HepG2 (cell line): ENCODE data around the gene SLA2. TPM values are rescaled to one million over a fixed set of nuclear protein-coding genes. Genes with fewer than 3 reads are reported as not detected.

ENCODE experiments used
- ASH2L ChIP-seq: fragments of 300-600, 200-600 bp; sonication (generic); IDR thresholded peaks from 2 replicates; pipeline ENCODE4 v1.7.0; 2017; ENCODE audit warnings: low read depth, mild to moderate bottlenecking, moderate library complexity, mixed read lengths, low read length; ENCODE audit not compliant: insufficient read length
- EHMT2 ChIP-seq: fragments of 200-600 bp; sonication (generic); IDR thresholded peaks from 2 replicates; pipeline ENCODE4 v1.7.0; 2017; ENCODE audit warnings: antibody characterized with exemption, low read depth, low read length, borderline replicate concordance
- GABPA ChIP-seq, 2 experiments: IDR thresholded peaks; 2 replicates each; pipeline ENCODE4 v1.6.1; 2011 to 2016; ENCODE audit warnings: low read depth in 2 of 2, low read length in 1 of 2, missing biosample characterization in 1 of 2, missing genetic modification characterization in 1 of 2
- HOXA9 ChIP-seq: sonication (generic); formaldehyde crosslinking; IDR thresholded peaks from 2 replicates; pipeline ENCODE4 v1.8.1; 2022; ENCODE audit warnings: missing genetic modification reagents, mild to moderate bottlenecking, moderate library complexity, borderline replicate concordance
- JDP2 ChIP-seq: sonication (generic); formaldehyde crosslinking; IDR thresholded peaks from 2 replicates; pipeline ENCODE4 v1.8.1; 2022; ENCODE audit warnings: missing genetic modification reagents, borderline replicate concordance
- SATB2 ChIP-seq: sonication (generic); formaldehyde crosslinking; IDR thresholded peaks from 2 replicates; pipeline ENCODE4 v1.5.0; 2020; ENCODE audit warnings: missing genetic modification reagents
- SRSF9 ChIP-seq: fragments of 200-400 bp; formaldehyde crosslinking; IDR thresholded peaks from 2 replicates; pipeline ENCODE4 v1.6.1; 2018; ENCODE audit warnings: borderline replicate concordance, mild to moderate bottlenecking, low read depth, low read length; ENCODE audit not compliant: insufficient read depth, poor library complexity, severe bottlenecking
- STAT6 ChIP-seq: sonication (generic); formaldehyde crosslinking; IDR thresholded peaks from 2 replicates; pipeline ENCODE4 v1.4.0; 2020; ENCODE audit warnings: missing genetic modification reagents, mild to moderate bottlenecking, borderline replicate concordance
- TAF1 ChIP-seq: sonication (generic); formaldehyde crosslinking; IDR thresholded peaks from 2 replicates; pipeline ENCODE4 v1.4.0; 2020; ENCODE audit warnings: missing genetic modification reagents
- TEF ChIP-seq: sonication (generic); formaldehyde crosslinking; IDR thresholded peaks from 2 replicates; pipeline ENCODE4 v1.5.0; 2020; ENCODE audit warnings: missing genetic modification reagents
- XRCC5 ChIP-seq: fragments of 200-400 bp; formaldehyde crosslinking; optimal IDR thresholded peaks from 2 replicates; pipeline ENCODE3; 2017; ENCODE audit warnings: mild to moderate bottlenecking, low read length
- ZBTB42 ChIP-seq: sonication (generic); formaldehyde crosslinking; IDR thresholded peaks from 2 replicates; pipeline ENCODE4 v1.5.0; 2020; ENCODE audit warnings: mild to moderate bottlenecking, missing genetic modification reagents
- ZNF20 ChIP-seq: sonication (generic); formaldehyde crosslinking; IDR thresholded peaks from 2 replicates; pipeline ENCODE4 v1.4.0; 2020; ENCODE audit warnings: mild to moderate bottlenecking, moderate library complexity, missing genetic modification reagents
- ZNF234 ChIP-seq: sonication (generic); formaldehyde crosslinking; conservative IDR thresholded peaks from 2 replicates; pipeline ENCODE4 v1.5.1; 2020; ENCODE audit warnings: mild to moderate bottlenecking, missing genetic modification reagents
- ZNF260 ChIP-seq: sonication (generic); formaldehyde crosslinking; IDR thresholded peaks from 2 replicates; pipeline ENCODE4 v1.4.0; 2020; ENCODE audit warnings: missing genetic modification reagents, low read depth, mild to moderate bottlenecking, borderline replicate concordance
- ZNF543 ChIP-seq: sonication (generic); formaldehyde crosslinking; IDR thresholded peaks from 2 replicates; pipeline ENCODE4 v1.4.0; 2020; ENCODE audit warnings: mild to moderate bottlenecking, missing genetic modification reagents
- ZNF547 ChIP-seq: sonication (generic); formaldehyde crosslinking; IDR thresholded peaks from 2 replicates; pipeline ENCODE4 v1.5.1; 2020; ENCODE audit warnings: mild to moderate bottlenecking, missing genetic modification reagents
- ZNF609 ChIP-seq: sonication (generic); formaldehyde crosslinking; IDR thresholded peaks from 2 replicates; pipeline ENCODE4 v1.4.0; 2020; ENCODE audit warnings: mild to moderate bottlenecking, missing genetic modification reagents, borderline replicate concordance
- ZNF782 ChIP-seq: sonication (generic); formaldehyde crosslinking; IDR thresholded peaks from 2 replicates; pipeline ENCODE4 v1.4.0; 2020; ENCODE audit warnings: missing genetic modification reagents, mild to moderate bottlenecking, borderline replicate concordance
- polyA plus RNA-seq, 8 experiments: library from polyadenylated mRNA; depleted of rRNA in 3 of 8; stranded (reverse) in 7 of 8; unstranded in 1 of 8; fragments of >200 nt; fragmentation: Illumina TruSeq in 4 of 8; extraction: Trizol in 4 of 8; gene quantifications; 2 replicates each; pipeline versions ENCODE4 v1.2.1 to v1.2.3, GENCODE V29; 2011 to 2016; ENCODE audit warnings: low read depth in 4 of 8, missing spikeins in 1 of 8, mixed read lengths in 1 of 8; ENCODE audit not compliant: insufficient read depth in 1 of 8
- total RNA-seq, 5 experiments: library from RNA; depleted of rRNA; stranded (reverse); fragments of >200 nt; fragmentation: Illumina TruSeq; extraction: Trizol; gene quantifications; 2 replicates each; pipeline ENCODE4 v1.2.3, GENCODE V29; 2016; ENCODE audit warnings: low read depth in 1 of 5

SLA2 gene
- total and polyA plus RNA-seq, 2 of the 13 experiments (the other 11 are each of a cell fraction or from before 2014, with no cell fraction given) = 1.6 to 3.6 TPM

GRCh38 chr20:36573103-36573797 is 72.7 kb downstream of the SLA2 start, which contains the start of gene TGIF2 (continued):
- TF ChIP-seq STAT6 (peak; percentile 89; the same call in 1 of the 2 replicates), SATB2 (CRISPR knock-in tag) (no peak), HOXA9 (no peak), ZNF20 (CRISPR knock-in tag) (0 out of 2 replicates have a peak, but pooled peaks have one; percentile 34), JDP2 (CRISPR knock-in tag) (no peak), ZNF547 (CRISPR knock-in tag) (peak; percentile 99), ZNF609 (CRISPR knock-in tag) (peak; percentile 59; the same call in 1 of the 2 replicates), GABPA (IDR thresholded peaks at IDR 0.05; ENCODE audit: low read depth, low read length) (peak; percentile 79), GABPA (CRISPR knock-in tag; IDR thresholded peaks at IDR 0.05; ENCODE audit: low read depth) (peak; percentile 93), TAF1 (CRISPR knock-in tag) (peak; percentile 67; the same call in 1 of the 2 replicates), XRCC5 (no peak), ASH2L (peak; percentile 89), ZNF260 (CRISPR knock-in tag) (no peak), SRSF9 (no peak), ZNF782 (CRISPR knock-in tag) (peak; percentile 32; the same call in 1 of the 2 replicates), TEF (CRISPR knock-in tag) (peak; percentile 66; the same call in 1 of the 2 replicates), ZBTB42 (CRISPR knock-in tag) (no peak), ZNF543 (CRISPR knock-in tag) (peak; percentile 82; the same call in 1 of the 2 replicates), ZNF234 (CRISPR knock-in tag) (no peak), EHMT2 (no peak)
